ENCODE results near the gene IL32. TPM values are rescaled to one million over a fixed set of nuclear protein-coding genes. Genes with fewer than 3 reads are reported as not detected.

The IL32 gene
- total and polyA plus RNA-seq, 9 of the 15 experiments (the other 6 are each of a cell fraction or from before 2014, with no cell fraction given): 0.21 to 2.2 (median 0.37) TPM; not detected in 3

- TF ChIP-seq E4F1 (CRISPR knock-in tag; IDR thresholded peaks at IDR 0.05; ENCODE audit: borderline replicate concordance) (no peak), CBX1 (IDR thresholded peaks at IDR 0.05; ENCODE audit: low read depth) (no peak), SMARCC2 (IDR thresholded peaks at IDR 0.05; ENCODE audit: low read depth) (no peak), SMAD3 (CRISPR knock-in tag; conservative IDR thresholded peaks at IDR 0.05) (no peak), YY1 (IDR thresholded peaks at IDR 0.05; ENCODE audit: borderline replicate concordance in 1 of 3, control insufficient read depth in 1 of 3, extremely low read depth in 1 of 3, insufficient read depth in 3 of 3, insufficient read length in 1 of 3, insufficient replicate concordance in 2 of 3, low read depth in 1 of 3, low read length in 2 of 3) (no peak), ZNF311 (CRISPR knock-in tag; IDR thresholded peaks at IDR 0.05) (no peak)
- TF ChIP-seq, protein P1, sequence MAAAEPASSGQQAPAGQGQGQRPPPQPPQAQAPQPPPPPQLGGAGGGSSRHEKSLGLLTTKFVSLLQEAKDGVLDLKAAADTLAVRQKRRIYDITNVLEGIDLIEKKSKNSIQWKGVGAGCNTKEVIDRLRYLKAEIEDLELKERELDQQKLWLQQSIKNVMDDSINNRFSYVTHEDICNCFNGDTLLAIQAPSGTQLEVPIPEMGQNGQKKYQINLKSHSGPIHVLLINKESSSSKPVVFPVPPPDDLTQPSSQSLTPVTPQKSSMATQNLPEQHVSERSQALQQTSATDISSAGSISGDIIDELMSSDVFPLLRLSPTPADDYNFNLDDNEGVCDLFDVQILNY (CRISPR knock-in tag; IDR thresholded peaks at IDR 0.05): no peak
Measured at GRCh38 chr16:3115003-3115402, 49.6 kb downstream of the IL32 start (continued).
